DOHH2 (cell line): ENCODE results near the gene PLCL1.

Source experiments
- H3F3A ChIP-seq: fragments of 200-600 bp; sonication (generic), shearing (Covaris generic); 2 replicates; pipeline ENCODE4 v1.6.0; 2016; ENCODE audit warnings: antibody characterized with exemption, mild to moderate bottlenecking; ENCODE audit not compliant: control insufficient read depth, insufficient read depth
- H3K27ac ChIP-seq: fragments of 200-600 bp; sonication (generic); 2 replicates; pipeline ENCODE4 v1.5.1; 2014; ENCODE audit warnings: low read depth, mild to moderate bottlenecking, low read length, moderate library complexity
- H3K27me3 ChIP-seq: fragments of 200-600 bp; sonication (generic); 2 replicates; pipeline ENCODE4 v1.6.1; 2014; ENCODE audit warnings: mild to moderate bottlenecking, low read length, mixed read lengths; ENCODE audit not compliant: control insufficient read depth
- H3K36me3 ChIP-seq: fragments of 200-600 bp; sonication (generic); 2 replicates; pipeline ENCODE4 v1.6.1; 2014; ENCODE audit warnings: mild to moderate bottlenecking, low read length, moderate library complexity, mixed read lengths; ENCODE audit not compliant: control insufficient read depth
- H3K4me1 ChIP-seq: fragments of 200-600 bp; sonication (generic); 2 replicates; pipeline ENCODE4 v1.6.1; 2014; ENCODE audit warnings: mild to moderate bottlenecking, low read length, mixed read lengths; ENCODE audit not compliant: control insufficient read depth
- H3K4me2 ChIP-seq: fragments of 200-600 bp; sonication (generic); 2 replicates; pipeline ENCODE4 v1.6.0; 2014; ENCODE audit warnings: mild to moderate bottlenecking, low read length, moderate library complexity
- H3K4me3 ChIP-seq: fragments of 200-600 bp; sonication (generic); 2 replicates; pipeline ENCODE4 v1.5.1; 2014; ENCODE audit warnings: mild to moderate bottlenecking, low read length, mixed read lengths
- H3K79me2 ChIP-seq: fragments of 200-600 bp; sonication (generic); 2 replicates; pipeline ENCODE4 v1.6.1; 2014; ENCODE audit warnings: mild to moderate bottlenecking, low read length, mixed read lengths; ENCODE audit not compliant: control insufficient read depth
- H3K9me2 ChIP-seq: fragments of 200-600 bp; sonication (generic); replicated peaks from 2 replicates; pipeline ENCODE4 v1.6.1; 2014; ENCODE audit warnings: mild to moderate bottlenecking, low read length, mixed read lengths; ENCODE audit not compliant: control insufficient read depth
- H3K9me3 ChIP-seq: fragments of 200-600 bp; sonication (generic); 2 replicates; pipeline ENCODE4 v1.6.1; 2014; ENCODE audit warnings: antibody characterized with exemption, low read length, mixed read lengths; ENCODE audit not compliant: control insufficient read depth, insufficient read depth
- H4K20me1 ChIP-seq: fragments of 200-600 bp; sonication (generic); 2 replicates; pipeline ENCODE4 v1.6.0; 2014; ENCODE audit warnings: low read depth, mild to moderate bottlenecking, antibody characterized with exemption, low read length, moderate library complexity; ENCODE audit not compliant: control insufficient read depth, insufficient read depth
- EZH2phosphoT487 ChIP-seq: fragments of 200-600 bp; sonication (generic); IDR thresholded peaks from 2 replicates; pipeline ENCODE4 v1.6.1; 2017; ENCODE audit warnings: borderline replicate concordance, mild to moderate bottlenecking, antibody characterized with exemption, low read length, moderate library complexity, mixed read lengths
- TF ChIP-seq, protein P1 (sequence below): fragments of 200-600 bp; sonication (generic); IDR thresholded peaks from one replicate; pipeline ENCODE4 v1.5.1; 2014; ENCODE audit warnings: antibody characterized with exemption, mild to moderate bottlenecking, low read depth, low read length; ENCODE audit not compliant: poor library complexity, severe bottlenecking

Gene PLCL1

DNA sequence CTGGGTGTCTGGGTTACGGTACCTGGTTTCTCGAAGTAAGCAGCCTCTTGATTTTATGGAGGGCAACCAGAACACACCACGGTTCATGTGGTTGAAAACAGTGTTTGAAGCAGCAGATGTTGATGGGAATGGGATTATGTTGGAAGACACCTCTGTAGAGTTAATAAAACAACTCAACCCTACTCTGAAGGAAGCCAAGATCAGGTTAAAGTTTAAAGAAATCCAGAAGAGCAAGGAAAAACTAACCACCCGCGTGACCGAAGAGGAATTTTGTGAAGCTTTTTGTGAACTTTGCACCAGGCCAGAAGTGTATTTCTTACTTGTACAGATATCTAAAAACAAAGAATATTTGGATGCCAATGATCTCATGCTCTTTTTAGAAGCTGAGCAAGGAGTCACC, 279.8 kb downstream of the PLCL1 start:
- Histone ChIP-seq H3K4me1 (no peaks in the 10 kb centered on the region), H3K79me2 (no peaks in the 10 kb centered on the region), H3K27ac (no peak overlapping the region), H3K4me3 (no peak overlapping the region), H3K9me2 (no peaks in the 10 kb centered on the region), H3K27me3 (no peaks in the 10 kb centered on the region), H3K9me3 (no peaks in the 10 kb centered on the region), H3K36me3 (no peaks in the 10 kb centered on the region), H3F3A (no peaks in the 10 kb centered on the region), H3K4me2 (no peak overlapping the region), H4K20me1 (no peaks in the 10 kb centered on the region)
- TF ChIP-seq, protein P1, sequence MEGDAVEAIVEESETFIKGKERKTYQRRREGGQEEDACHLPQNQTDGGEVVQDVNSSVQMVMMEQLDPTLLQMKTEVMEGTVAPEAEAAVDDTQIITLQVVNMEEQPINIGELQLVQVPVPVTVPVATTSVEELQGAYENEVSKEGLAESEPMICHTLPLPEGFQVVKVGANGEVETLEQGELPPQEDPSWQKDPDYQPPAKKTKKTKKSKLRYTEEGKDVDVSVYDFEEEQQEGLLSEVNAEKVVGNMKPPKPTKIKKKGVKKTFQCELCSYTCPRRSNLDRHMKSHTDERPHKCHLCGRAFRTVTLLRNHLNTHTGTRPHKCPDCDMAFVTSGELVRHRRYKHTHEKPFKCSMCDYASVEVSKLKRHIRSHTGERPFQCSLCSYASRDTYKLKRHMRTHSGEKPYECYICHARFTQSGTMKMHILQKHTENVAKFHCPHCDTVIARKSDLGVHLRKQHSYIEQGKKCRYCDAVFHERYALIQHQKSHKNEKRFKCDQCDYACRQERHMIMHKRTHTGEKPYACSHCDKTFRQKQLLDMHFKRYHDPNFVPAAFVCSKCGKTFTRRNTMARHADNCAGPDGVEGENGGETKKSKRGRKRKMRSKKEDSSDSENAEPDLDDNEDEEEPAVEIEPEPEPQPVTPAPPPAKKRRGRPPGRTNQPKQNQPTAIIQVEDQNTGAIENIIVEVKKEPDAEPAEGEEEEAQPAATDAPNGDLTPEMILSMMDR = no peak
- TF ChIP-seq EZH2phosphoT487 = no peak

DNA sequence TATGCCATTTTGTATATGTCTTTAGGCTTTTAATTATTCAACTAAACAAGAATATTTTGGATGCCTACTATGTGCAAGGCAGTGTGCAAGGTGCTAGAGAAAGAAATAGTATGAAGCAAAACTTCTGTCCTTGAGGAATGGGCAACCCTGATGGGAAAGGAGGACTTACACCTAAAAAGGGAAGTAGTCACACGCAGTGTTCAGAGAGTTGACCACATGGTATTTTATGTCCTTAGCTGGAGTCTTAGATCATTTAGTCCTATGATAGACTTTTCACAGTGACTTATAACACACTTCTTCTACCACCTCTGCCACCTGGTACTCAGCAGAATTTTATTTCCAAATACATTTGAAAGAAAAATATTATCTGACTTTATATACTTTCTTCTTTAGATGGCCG, 291.6 kb downstream of the PLCL1 start:
- H3K4me2 ChIP-seq = no peak overlapping the region
- H3K27ac ChIP-seq = no peak overlapping the region
- no peaks in the 10 kb centered on the region for H3K79me2 ChIP-seq
- H3K27me3 ChIP-seq = no peaks in the 10 kb centered on the region; the same call in 1 of the 2 replicates
- no peaks in the 10 kb centered on the region for H4K20me1 ChIP-seq
- H3K9me2 ChIP-seq = no peaks in the 10 kb centered on the region
- H3K4me1 ChIP-seq = no peaks in the 10 kb centered on the region
- TF ChIP-seq EZH2phosphoT487 = no peak
- TF ChIP-seq, protein P1 = no peak
- no peaks in the 10 kb centered on the region for H3K36me3 ChIP-seq
- no peak overlapping the region for H3K4me3 ChIP-seq
- H3K9me3 ChIP-seq = no peaks in the 10 kb centered on the region
- H3F3A ChIP-seq = no peaks in the 10 kb centered on the region

DNA sequence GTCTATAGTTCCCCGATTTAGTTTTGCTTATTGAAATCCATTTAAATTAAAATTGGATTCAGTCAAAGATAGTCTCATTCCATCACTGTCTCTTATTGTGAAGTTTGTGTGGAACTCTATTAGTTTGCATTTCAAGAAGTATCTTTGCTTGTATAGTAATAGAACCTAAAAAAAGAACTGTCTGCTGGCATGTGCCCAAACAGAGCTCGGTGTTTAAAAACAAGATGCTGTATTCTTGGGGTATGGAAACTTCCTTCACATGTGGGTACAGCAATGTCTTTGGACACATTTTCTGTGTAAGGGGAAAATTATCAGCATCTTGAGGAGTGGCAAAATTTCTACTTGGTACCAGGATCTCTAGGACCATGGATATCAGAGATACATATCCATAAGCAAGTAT, 292.6 kb downstream of the PLCL1 start:
- Histone ChIP-seq H3K27me3 (no peaks in the 10 kb centered on the region; the same call in 1 of the 2 replicates), H3K79me2 (no peaks in the 10 kb centered on the region), H3K4me2 (no peak overlapping the region), H3K27ac (no peak overlapping the region), H3K4me1 (no peaks in the 10 kb centered on the region), H3K9me3 (no peaks in the 10 kb centered on the region), H3K9me2 (no peaks in the 10 kb centered on the region), H3K4me3 (no peak overlapping the region), H4K20me1 (no peaks in the 10 kb centered on the region), H3F3A (no peaks in the 10 kb centered on the region), H3K36me3 (no peaks in the 10 kb centered on the region)
- TF ChIP-seq, protein P1 = no peak
- TF ChIP-seq EZH2phosphoT487 = no peak
